ENCODE measurements around the gene HCRTR2.
"Not testable (repeated sequence)": the region's sequence is repeated elsewhere in the genome, so short reads cannot be mapped to it uniquely, and the experiment has no call there.

HCRTR2 gene

DNA sequence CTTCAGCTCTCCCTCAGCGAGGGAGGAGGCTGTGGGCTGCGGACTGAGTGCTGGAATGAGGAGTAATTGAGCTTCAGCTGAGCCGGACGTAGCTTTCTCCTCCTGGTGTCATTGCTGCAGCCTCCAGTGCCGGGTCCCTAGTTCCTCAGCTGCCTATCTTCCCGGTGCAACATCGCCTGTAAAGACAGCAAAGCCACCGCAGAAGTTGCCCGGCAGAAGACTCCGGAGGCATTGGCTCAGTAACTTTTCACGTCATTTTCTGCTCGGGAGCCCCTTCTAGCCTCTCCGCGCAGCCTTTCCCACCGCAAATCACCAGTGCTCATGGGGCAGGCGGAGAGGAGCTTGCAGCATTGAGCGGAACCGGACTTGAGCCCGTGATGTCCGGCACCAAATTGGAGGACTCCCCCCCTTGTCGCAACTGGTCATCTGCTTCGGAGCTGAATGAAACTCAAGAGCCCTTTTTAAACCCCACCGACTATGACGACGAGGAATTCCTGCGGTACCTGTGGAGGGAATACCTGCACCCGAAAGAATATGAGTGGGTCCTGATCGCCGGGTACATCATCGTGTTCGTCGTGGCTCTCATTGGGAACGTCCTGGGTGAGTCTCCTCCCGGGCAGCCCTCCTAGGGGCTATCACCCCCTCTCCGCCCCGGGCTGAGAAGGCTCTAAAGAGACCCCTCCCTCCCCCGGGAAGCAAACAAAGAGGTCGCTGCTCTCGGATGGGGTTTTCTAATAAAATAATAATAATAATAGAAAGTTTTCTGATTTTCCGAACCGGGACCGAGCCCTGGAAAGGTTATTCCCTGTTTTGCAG lies at the start of gene HCRTR2:
HCRTR2 (plus strand) TSS at position 305 of the 816 bp plus-strand sequence; CDS start at position 378, 73 bp downstream.
- ATAC-seq: no peak
- H3K27me3 Mint-ChIP-seq: no peaks in the 10 kb centered on the region
- peaks cover 3% of the 10 kb centered on the region for H3K9me3 Mint-ChIP-seq
- H3K36me3 Mint-ChIP-seq: no peaks in the 10 kb centered on the region
- no peaks in the 10 kb centered on the region for H3K4me1 Mint-ChIP-seq
- H3K27ac Mint-ChIP-seq: no peak within 1 kb of the TSS
- no peak within 1 kb of the TSS for H3K4me3 Mint-ChIP-seq

DNA sequence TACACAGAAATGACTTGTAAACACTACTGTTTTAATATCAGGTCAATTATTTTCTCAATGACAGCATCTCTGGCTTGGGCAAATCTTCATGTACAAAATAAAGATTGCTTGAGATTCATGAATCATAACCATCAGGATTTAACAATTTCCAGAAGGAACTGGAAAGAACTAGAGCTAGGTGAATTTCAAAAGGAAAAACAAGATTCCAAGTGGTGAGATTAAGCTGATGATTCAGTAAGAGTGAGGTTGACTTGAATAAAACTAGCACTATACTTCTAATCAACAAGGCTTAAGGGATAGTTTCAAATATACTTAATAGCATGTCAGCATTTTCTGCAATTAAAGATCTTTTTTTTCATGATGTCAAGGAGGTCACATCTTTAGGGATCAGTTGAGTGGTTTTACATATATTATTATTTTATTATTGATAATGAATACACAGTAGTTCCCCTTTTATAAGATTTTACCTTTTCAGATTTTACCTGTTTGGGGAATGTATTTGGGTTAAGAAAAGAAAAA lies 43.5 kb upstream of the HCRTR2 start:
- H3K27me3 Mint-ChIP-seq: no peaks in the 10 kb centered on the region
- H3K4me1 Mint-ChIP-seq: no peaks in the 10 kb centered on the region

GRCh38 chr6:55131616-55132015 lies 42.7 kb upstream of the HCRTR2 start:
- H3K9me3 Mint-ChIP-seq: peaks cover 4% of the 10 kb centered on the region
- no peak overlapping the region for H3K27ac Mint-ChIP-seq
- H3K27me3 Mint-ChIP-seq: no peaks in the 10 kb centered on the region
- ATAC-seq: no peak
- no peak overlapping the region for H3K4me3 Mint-ChIP-seq
- H3K4me1 Mint-ChIP-seq: no peaks in the 10 kb centered on the region
- H3K36me3 Mint-ChIP-seq: no peaks in the 10 kb centered on the region

More for the DNA sequence above, 43.5 kb upstream of the HCRTR2 start:
- no peak overlapping the region for H3K27ac Mint-ChIP-seq
- ATAC-seq: no peak
- H3K9me3 Mint-ChIP-seq: peaks cover 4% of the 10 kb centered on the region
- H3K36me3 Mint-ChIP-seq: no peaks in the 10 kb centered on the region
- H3K4me3 Mint-ChIP-seq: no peak overlapping the region

DNA sequence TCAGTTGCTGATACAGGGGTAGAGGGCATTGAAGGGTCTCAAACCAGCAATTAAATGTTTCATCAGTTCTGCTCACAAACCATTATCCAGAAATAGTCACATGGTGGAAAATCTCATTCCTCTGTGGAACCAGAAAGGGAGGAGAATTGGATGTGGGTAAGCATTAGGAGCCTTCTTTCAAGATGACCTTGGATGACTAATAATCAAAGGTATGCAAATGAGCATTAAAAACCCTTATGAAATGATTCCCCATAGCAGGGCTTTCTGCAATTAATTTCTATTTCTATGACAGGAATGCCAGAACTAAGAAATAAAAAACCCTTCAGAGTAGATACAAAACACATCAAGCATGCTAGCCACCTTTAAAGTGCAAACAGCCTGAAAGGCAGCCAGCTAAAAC lies 37.4 kb upstream of the HCRTR2 start:
- H3K27ac Mint-ChIP-seq: no peak overlapping the region
- no peaks in the 10 kb centered on the region for H3K36me3 Mint-ChIP-seq
- no peaks in the 10 kb centered on the region for H3K4me1 Mint-ChIP-seq
- ATAC-seq: no peak
- H3K27me3 Mint-ChIP-seq: no peaks in the 10 kb centered on the region
- H3K4me3 Mint-ChIP-seq: no peak overlapping the region
- H3K9me3 Mint-ChIP-seq: no peaks in the 10 kb centered on the region

DNA sequence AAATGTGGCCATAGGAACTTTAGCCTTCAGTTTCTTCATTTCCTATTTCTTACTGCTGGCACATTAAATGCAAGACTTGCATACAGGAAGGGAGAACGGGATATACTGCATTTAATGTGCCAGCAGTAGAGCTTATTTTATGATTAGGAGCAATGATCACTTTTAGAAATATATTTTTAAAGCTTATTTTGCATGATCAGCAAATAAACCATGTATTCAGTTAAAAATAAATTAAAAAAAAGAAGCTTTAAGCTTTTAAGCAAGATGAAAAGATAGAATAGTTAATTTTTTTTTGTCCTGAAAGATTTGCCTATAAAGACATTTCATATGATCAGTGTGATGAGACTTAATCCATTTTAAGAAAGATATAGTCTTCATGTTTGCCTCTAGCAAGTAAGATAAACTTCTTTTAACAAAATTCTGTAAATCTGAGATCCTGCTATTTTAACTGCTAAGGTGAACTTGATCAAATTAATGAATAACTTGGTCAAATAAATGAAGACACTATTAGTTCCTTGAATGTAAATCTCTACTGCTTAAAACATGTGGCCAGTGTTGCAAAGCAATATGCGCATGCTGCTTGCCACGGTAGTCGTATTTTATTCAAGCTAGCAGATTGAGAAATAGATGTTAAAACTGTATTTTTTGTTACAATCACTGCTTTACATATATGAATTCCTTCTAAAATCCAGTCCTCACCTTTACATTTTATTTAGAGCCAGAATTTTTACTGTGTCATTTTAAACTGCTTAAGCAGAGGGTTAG lies 36.2 kb upstream of the HCRTR2 start:
- H3K4me1 Mint-ChIP-seq: no peaks in the 10 kb centered on the region
- H3K4me3 Mint-ChIP-seq: no peak overlapping the region
- H3K27ac Mint-ChIP-seq: no peak overlapping the region
- no peaks in the 10 kb centered on the region for H3K36me3 Mint-ChIP-seq
- H3K27me3 Mint-ChIP-seq: no peaks in the 10 kb centered on the region
- no peak for ATAC-seq
- no peaks in the 10 kb centered on the region for H3K9me3 Mint-ChIP-seq

DNA sequence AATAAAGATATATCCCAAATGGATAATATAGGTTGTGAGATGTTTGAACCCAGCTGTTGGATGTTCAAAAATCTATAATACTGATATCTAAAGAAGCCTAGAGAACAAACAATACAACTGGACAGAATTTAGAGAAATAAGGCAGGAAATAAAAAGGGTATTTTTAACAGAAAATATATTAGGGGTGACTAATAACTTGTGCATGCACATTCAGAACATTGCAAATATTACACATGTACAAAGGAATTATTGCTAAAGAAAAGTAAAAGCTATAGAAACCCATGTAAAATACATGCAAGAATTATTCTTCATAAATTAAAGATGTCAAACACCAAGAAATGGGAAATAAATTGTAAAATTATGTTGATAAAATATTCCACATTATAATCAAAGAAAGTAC lies 32.7 kb upstream of the HCRTR2 start:
- no peaks in the 10 kb centered on the region for H3K27me3 Mint-ChIP-seq
- H3K27ac Mint-ChIP-seq: no peak overlapping the region
- H3K9me3 Mint-ChIP-seq: peaks cover 7% of the 10 kb centered on the region
- H3K4me1 Mint-ChIP-seq: no peaks in the 10 kb centered on the region
- ATAC-seq: no peak
- no peaks in the 10 kb centered on the region for H3K36me3 Mint-ChIP-seq
- no peak overlapping the region for H3K4me3 Mint-ChIP-seq

DNA sequence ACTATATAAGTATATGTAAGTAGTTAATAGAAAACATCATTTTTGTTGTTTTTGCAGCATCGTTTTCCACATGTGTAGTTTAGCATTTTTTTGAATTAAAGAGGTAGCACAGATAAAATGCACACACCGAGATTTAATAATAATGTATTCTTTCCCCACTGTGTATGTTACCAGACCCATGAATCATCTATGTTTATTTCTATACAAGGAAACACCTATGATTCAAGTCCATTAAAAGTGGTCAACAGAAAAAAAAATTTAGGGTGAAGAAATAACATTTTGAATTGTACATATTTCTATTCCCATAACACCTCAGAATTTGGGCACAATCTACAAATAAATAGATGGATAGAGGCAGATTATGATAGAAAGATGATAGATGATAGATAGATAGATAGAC lies 31.7 kb upstream of the HCRTR2 start:
- Mint-ChIP-seq H3K36me3 (no peaks in the 10 kb centered on the region), H3K4me1 (no peaks in the 10 kb centered on the region), H3K9me3 (peaks cover 7% of the 10 kb centered on the region), H3K27ac (no peak overlapping the region), H3K27me3 (no peaks in the 10 kb centered on the region), H3K4me3 (no peak overlapping the region)
- no peak for ATAC-seq

DNA sequence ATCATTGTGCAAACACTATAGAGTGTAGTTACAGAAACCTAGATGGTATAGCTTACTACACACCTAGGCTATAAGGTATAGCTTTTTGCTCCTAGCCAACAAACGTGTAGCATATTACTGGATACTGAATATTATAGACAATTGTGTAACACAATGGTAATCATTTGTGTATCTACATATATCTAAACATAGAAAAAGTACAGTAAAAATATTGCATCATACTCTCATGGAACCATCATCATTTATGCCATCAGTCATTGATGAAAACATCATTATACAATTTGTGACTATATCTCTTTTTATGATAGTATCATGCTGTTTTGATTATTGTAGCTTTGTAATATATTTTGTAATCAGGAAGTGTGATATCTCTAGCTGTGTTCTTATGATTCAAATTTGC lies 21.0 kb upstream of the HCRTR2 start:
- Mint-ChIP-seq H3K9me3 (peaks cover 2% of the 10 kb centered on the region), H3K4me3 (no peak overlapping the region), H3K27me3 (no peaks in the 10 kb centered on the region), H3K36me3 (no peaks in the 10 kb centered on the region), H3K27ac (no peak overlapping the region), H3K4me1 (no peaks in the 10 kb centered on the region)
- ATAC-seq: no peak

DNA sequence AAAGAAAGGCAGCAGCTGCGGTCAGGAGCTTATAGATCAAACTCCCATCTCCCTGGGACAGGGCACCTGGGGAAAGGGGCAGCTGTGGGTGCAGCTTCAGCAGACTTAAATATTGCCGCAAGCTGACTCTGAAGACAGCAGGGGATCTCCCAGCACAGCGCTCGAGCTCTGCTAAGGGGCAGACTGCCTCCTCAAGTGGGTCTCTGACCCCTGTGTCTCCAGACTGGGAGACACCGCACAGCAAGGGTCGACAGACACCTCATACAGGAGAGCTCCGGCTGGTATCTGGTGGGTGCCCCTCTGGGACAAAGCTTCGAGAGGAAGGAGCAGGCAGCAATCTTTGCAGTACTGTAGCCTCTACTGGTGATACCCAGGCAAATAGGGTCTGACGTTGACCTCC lies 15.5 kb upstream of the HCRTR2 start:
- not testable (repeated sequence) for H3K36me3 Mint-ChIP-seq, ATAC-seq, H3K4me1 Mint-ChIP-seq, H3K4me3 Mint-ChIP-seq, H3K27me3 Mint-ChIP-seq, H3K27ac Mint-ChIP-seq
- peaks cover 17% of the 10 kb centered on the region for H3K9me3 Mint-ChIP-seq

DNA sequence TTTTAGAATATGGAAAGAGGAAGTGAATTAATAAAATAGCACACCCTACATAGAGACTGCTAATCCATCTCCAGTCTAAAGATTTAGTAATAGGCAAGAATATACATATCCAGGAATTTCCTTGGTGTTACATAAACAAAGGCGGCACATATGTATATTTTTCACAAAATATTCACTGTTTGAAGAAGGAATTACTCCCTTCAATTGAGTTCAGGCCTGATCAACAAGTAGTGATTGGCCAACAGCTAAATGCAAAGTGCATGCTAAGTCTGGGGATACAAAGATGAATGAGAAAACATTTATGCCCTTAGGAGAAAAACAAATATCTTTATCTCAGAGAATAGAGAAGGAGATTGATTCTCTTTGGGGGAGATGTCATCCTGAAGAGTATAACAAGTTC lies 6.5 kb upstream of the HCRTR2 start:
- H3K9me3 Mint-ChIP-seq: peaks cover 10% of the 10 kb centered on the region
- ATAC-seq: no peak
- no peaks in the 10 kb centered on the region for H3K27me3 Mint-ChIP-seq
- no peaks in the 10 kb centered on the region for H3K4me1 Mint-ChIP-seq
- no peak overlapping the region for H3K4me3 Mint-ChIP-seq
- H3K27ac Mint-ChIP-seq: no peak overlapping the region
- H3K36me3 Mint-ChIP-seq: no peaks in the 10 kb centered on the region

GRCh38 chr6:55175078-55176049 lies 1.0 kb downstream of the HCRTR2 start:
- H3K27ac Mint-ChIP-seq: no peak overlapping the region
- H3K4me1 Mint-ChIP-seq: no peaks in the 10 kb centered on the region
- H3K27me3 Mint-ChIP-seq: no peaks in the 10 kb centered on the region
- no peaks in the 10 kb centered on the region for H3K36me3 Mint-ChIP-seq
- ATAC-seq: no peak
- peaks cover 5% of the 10 kb centered on the region for H3K9me3 Mint-ChIP-seq
- no peak overlapping the region for H3K4me3 Mint-ChIP-seq

DNA sequence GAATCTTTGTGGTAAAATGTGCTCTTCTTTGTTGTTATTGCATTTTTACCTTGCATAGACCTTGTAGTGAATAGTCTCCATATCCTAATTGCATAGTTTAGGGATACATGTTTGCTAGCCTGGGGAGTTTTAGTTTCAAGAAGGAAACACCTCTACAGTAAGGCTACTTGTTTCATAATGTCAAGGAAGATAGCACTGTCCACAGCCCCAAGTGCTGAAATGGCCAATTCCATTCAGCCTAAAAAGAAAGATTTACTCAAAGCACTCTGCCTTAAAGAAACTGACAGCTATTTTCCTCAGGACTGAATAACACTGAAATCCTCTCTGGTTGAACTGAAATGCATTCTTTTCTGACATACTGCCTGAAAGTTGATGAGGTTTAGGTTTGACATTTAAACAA lies 2.6 kb downstream of the HCRTR2 start:
- no peak overlapping the region for H3K27ac Mint-ChIP-seq
- H3K9me3 Mint-ChIP-seq: peaks cover 5% of the 10 kb centered on the region
- no peaks in the 10 kb centered on the region for H3K4me1 Mint-ChIP-seq
- no peak overlapping the region for H3K4me3 Mint-ChIP-seq
- no peaks in the 10 kb centered on the region for H3K36me3 Mint-ChIP-seq
- no peak for ATAC-seq
- H3K27me3 Mint-ChIP-seq: no peaks in the 10 kb centered on the region

GRCh38 chr6:55180258-55180657 lies 5.9 kb downstream of the HCRTR2 start:
- Mint-ChIP-seq H3K27me3 (no peaks in the 10 kb centered on the region), H3K27ac (no peak overlapping the region), H3K4me3 (no peak overlapping the region), H3K4me1 (no peaks in the 10 kb centered on the region), H3K9me3 (peaks cover 9% of the 10 kb centered on the region), H3K36me3 (no peaks in the 10 kb centered on the region)
- ATAC-seq: no peak

GRCh38 chr6:55182016-55182650 lies 7.8 kb downstream of the HCRTR2 start:
- Mint-ChIP-seq H3K9me3 (peaks cover 9% of the 10 kb centered on the region), H3K27ac (no peak overlapping the region), H3K4me1 (no peaks in the 10 kb centered on the region), H3K27me3 (no peaks in the 10 kb centered on the region), H3K36me3 (no peaks in the 10 kb centered on the region), H3K4me3 (no peak overlapping the region)
- ATAC-seq: no peak

Measured in stimulated activated memory B cell treated with anti-CD40 and anti-IgM and Interleukin-4, amounts not matched to agents 10 μg/mL and 1 μg/mL and 100 μg/mL, for 72 hours (primary cell).